Esophagus squamous epithelium (tissue), 5 donors: ENCODE measurements around the gene EFCAB6. TPM values are rescaled to one million over a fixed set of nuclear protein-coding genes. Genes with fewer than 3 reads are reported as not detected.

Source experiments
- DNase-seq: peaks from one replicate; lab custom pipeline; 2025; lab: John Stamatoyannopoulos, UW
- H3K27ac ChIP-seq, 4 donors: fragments of 200-600 bp; sonication (generic); one replicate each; pipeline ENCODE4 v1.5.1; 2016 to 2019; ENCODE audit warnings: mild to moderate bottlenecking in 1 of 4
- H3K27me3 ChIP-seq, 4 donors: fragments of 200-600 bp; sonication (generic); 1 replicate in 3 of 4; 2 replicates in 1 of 4; pipeline versions ENCODE4 v1.5.1 to v1.6.0; 2017 to 2021; ENCODE audit warnings: antibody characterized with exemption in 1 of 4
- H3K36me3 ChIP-seq, 3 donors: fragments of 200-600 bp; sonication (generic); one replicate each; pipeline ENCODE4 v1.5.1; 2016 to 2019
- H3K4me1 ChIP-seq, 3 donors: fragments of 200-600 bp; sonication (generic); one replicate each; pipeline ENCODE4 v1.5.1; 2017 to 2019
- H3K4me3 ChIP-seq, 4 donors: fragments of 200-600 bp; sonication (generic); 1 replicate in 3 of 4; 2 replicates in 1 of 4; pipeline ENCODE4 v1.5.1; 2016 to 2019; ENCODE audit warnings: mild to moderate bottlenecking in 2 of 4, moderate library complexity in 1 of 4
- H3K9me3 ChIP-seq, 3 donors: fragments of 200-600 bp; sonication (generic); one replicate each; pipeline ENCODE4 v1.5.1; 2016 to 2019
- CTCF ChIP-seq, 6 experiments: fragments of 450-650 bp in 4 of 6; fragments of 200-600 bp in 2 of 6; sonication (generic) in 2 of 6; IDR thresholded peaks; one replicate each; pipeline ENCODE4 v1.5.1; 2016 to 2019; ENCODE audit warnings: antibody characterized with exemption in 6 of 6, mild to moderate bottlenecking in 4 of 6, moderate library complexity in 4 of 6
- POLR2A ChIP-seq, 4 donors: fragments of 450-650 bp; IDR thresholded peaks; one replicate each; pipeline ENCODE4 v1.6.1; 2017; ENCODE audit warnings: antibody characterized with exemption in 4 of 4, mild to moderate bottlenecking in 4 of 4, moderate library complexity in 3 of 4
- WGBS, 2 donors: methylation state at CpG; one replicate each; pipeline ENCODE4 v1.1.5; 2018; 5-methylcytosine and 5-hydroxymethylcytosine counted together
- intact Hi-C: fragments of 100-400 bp; cut with DNase I; formaldehyde crosslinking; loops from one replicate; pipeline ENCODE4 v1.15.0; 2022
- total RNA-seq, 4 donors: library from RNA; depleted of rRNA; stranded (reverse); fragments of >200 nt; gene quantifications; one replicate each; pipeline ENCODE4 v1.1.0, GENCODE V29; 2016
- donor health status: DM: yes; HTN: yes; CAD: no.

Gene EFCAB6
- total RNA-seq, 4 donors from 2014 or later = 0.22 to 1.5 (median 0.90) TPM

GRCh38 chr22:43554259-43554636 is 257.9 kb downstream of the EFCAB6 start:
- Histone ChIP-seq H3K27me3 (no peaks in the 10 kb centered on the region), H3K4me3 (no peak overlapping the region), H3K36me3 (no peaks in the 10 kb centered on the region), H3K27ac (no peak overlapping the region), H3K4me1 (no peaks in the 10 kb centered on the region), H3K9me3 (peaks cover 0 to 5% (median 0%) of the 10 kb centered on the region in 3 donors)
- no peak for DNase-seq
- TF ChIP-seq POLR2A (IDR thresholded peaks at IDR 0.05) (no peak), CTCF (IDR thresholded peaks at IDR 0.05) (no peak)
- intact Hi-C loops = no loop called here
- WGBS, 2 donors = 83 to 89% methylated on average over 5 to 6 of the region's 6 CpGs

DNA sequence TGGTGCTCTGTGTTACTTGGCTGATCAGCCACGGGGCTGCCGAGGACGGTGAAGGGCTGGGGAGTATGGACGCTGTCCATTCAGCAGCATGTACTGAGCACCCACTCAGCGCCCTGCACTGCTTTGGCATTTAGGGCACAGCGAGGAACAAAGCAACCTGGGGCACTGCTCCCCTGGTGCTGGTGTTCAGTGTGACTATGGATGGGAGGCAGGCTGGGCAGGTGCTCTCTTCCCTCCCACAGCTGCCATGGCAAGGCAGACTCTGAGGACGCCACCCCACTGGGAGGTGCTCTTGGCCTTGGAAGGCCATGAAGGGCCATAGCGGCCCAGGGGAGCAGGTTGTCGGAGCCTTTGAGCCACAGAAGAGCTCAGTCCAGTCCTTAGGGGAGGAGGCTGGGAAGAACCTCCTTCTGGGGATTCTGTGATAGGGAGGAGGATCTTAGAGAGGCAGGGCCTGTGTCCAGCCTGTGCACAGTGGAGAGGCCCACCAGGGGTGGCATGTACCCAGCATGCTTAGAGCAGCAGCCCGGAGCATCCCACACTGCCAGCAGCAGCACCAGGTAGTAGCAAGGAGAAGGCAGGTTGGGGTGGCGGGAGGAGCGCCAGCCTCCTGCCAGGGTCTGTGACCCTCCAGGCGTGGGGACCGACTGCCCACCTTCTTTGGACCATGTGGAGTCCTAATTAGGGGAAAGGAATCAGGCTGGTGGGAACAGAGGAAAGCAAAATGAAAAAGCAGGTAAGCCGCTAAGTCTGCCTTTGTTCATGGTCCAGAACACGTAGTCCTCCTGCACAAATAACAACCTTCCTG is 258.4 kb downstream of the EFCAB6 start:
- 85 to 92% methylated on average over 6 to 10 of the region's 16 CpGs for WGBS, 2 donors
- intact Hi-C loops = no loop called here
- no peak for TF ChIP-seq CTCF (IDR thresholded peaks at IDR 0.05)
- TF ChIP-seq POLR2A (IDR thresholded peaks at IDR 0.05) = no peak
- H3K27ac ChIP-seq = no peak overlapping the region
- H3K4me3 ChIP-seq = no peak overlapping the region
- H3K9me3 ChIP-seq = peaks cover 0 to 3% (median 0%) of the 10 kb centered on the region in 3 donors
- DNase-seq = no peak
- no peaks in the 10 kb centered on the region for H3K36me3 ChIP-seq
- no peaks in the 10 kb centered on the region for H3K4me1 ChIP-seq
- no peaks in the 10 kb centered on the region for H3K27me3 ChIP-seq

- Histone ChIP-seq H3K4me3 (no peak overlapping the region), H3K4me1 (no peaks in the 10 kb centered on the region), H3K27ac (no peak overlapping the region), H3K27me3 (no peaks in the 10 kb centered on the region), H3K9me3 (no peaks in the 10 kb centered on the region), H3K36me3 (no peaks in the 10 kb centered on the region)
- intact Hi-C loops = no loop called here
- no peak for DNase-seq
- WGBS, 2 donors = 80 to 87% methylated on average over 6 of the region's 6 CpGs
- TF ChIP-seq CTCF (IDR thresholded peaks at IDR 0.05) = no peak
- TF ChIP-seq POLR2A (IDR thresholded peaks at IDR 0.05) = no peak
Measured at GRCh38 chr22:43550672-43551071, 261.4 kb downstream of the EFCAB6 start.

DNA sequence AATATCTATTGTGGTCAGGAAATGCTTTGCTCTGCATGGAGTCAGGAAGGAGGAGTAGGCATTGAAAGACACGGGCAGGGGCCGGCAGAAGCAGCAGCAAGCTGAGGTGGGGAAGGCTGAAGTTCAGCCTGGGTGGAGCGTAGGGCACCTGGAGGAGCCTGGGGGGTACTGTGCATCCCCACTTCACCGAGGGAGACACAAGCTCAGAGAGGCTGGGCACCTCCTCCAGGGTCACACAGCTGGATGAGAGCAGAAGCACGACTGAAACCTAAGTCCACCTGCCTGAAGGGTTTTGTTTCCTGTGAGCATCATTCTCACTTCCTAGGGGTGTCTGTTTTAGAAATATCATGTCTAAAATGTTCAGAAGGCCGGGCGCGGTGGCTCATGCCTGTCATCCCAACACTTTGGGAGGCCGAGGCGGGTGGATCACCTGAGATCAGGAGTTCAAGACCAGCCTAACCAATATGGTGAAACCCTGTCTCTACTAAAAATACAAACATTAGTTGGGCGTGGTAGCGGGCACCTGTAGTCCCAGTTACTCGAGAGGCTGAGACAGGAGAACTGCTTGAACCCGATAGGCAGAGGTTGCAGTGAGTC is 262.0 kb downstream of the EFCAB6 start:
- H3K4me1 ChIP-seq = no peaks in the 10 kb centered on the region
- no peaks in the 10 kb centered on the region for H3K27me3 ChIP-seq
- H3K4me3 ChIP-seq = no peak overlapping the region
- no peaks in the 10 kb centered on the region for H3K9me3 ChIP-seq
- intact Hi-C loops = no loop called here
- TF ChIP-seq POLR2A (IDR thresholded peaks at IDR 0.05) (no peak), CTCF (IDR thresholded peaks at IDR 0.05) (no peak)
- no peak overlapping the region for H3K27ac ChIP-seq
- WGBS, 2 donors = 71 to 72% methylated on average over 12 to 14 of the region's 14 CpGs
- DNase-seq = no peak
- H3K36me3 ChIP-seq = no peaks in the 10 kb centered on the region

DNA sequence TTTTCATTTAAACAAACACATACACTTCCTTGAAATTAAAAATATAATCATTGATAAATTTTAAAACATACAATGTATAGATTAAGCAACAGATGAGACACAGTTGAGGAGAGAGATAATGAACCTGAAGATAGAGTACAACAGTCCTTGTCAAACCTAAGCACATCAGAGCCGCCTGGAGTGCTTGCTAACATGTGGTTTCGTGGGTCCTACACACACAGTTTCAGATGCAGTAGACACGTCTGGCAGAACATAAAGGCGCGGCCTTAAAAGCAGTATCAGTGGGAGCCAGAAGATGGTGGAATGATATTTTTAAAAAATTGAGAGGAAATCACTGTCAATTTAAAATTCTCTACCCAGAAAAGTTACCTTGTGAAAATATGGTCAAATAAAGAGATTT is 265.9 kb downstream of the EFCAB6 start:
- Histone ChIP-seq H3K36me3 (no peaks in the 10 kb centered on the region), H3K27ac (no peak overlapping the region), H3K9me3 (no peaks in the 10 kb centered on the region), H3K4me3 (no peak overlapping the region), H3K4me1 (no peaks in the 10 kb centered on the region), H3K27me3 (peaks cover 0 to 11% (median 0%) of the 10 kb centered on the region in 4 donors)
- intact Hi-C loops = no loop called here
- no peak for DNase-seq
- TF ChIP-seq CTCF (IDR thresholded peaks at IDR 0.05) (no peak), POLR2A (IDR thresholded peaks at IDR 0.05) (no peak)
- WGBS, 2 donors = 72 to 77% methylated on average over 5 of the region's 5 CpGs
